Large intestine (tissue), 3 donors: Measurements from ENCODE around the gene WDR64. TPM values are rescaled to one million over a fixed set of nuclear protein-coding genes. Genes with fewer than 3 reads are reported as not detected.

ENCODE experiments used
- DNase-seq, 2 donors: peaks; one replicate each; pipeline versions ENCODE4 v3.0.0 to v3.0.0-alpha.2; 2013
- H3K27ac ChIP-seq: one replicate; pipeline ENCODE4 v1.5.1; 2013; ENCODE audit warnings: low read length
- H3K27me3 ChIP-seq: 2 replicates; pipeline ENCODE4 v1.6.1; 2013; ENCODE audit warnings: low read length; ENCODE audit not compliant: control insufficient read depth, insufficient read depth
- H3K36me3 ChIP-seq: 2 replicates; pipeline ENCODE4 v1.6.1; 2013; ENCODE audit warnings: low read length; ENCODE audit not compliant: control insufficient read depth, insufficient read depth
- H3K4me1 ChIP-seq: one replicate; pipeline ENCODE4 v1.6.1; 2013; ENCODE audit warnings: low read length; ENCODE audit not compliant: control insufficient read depth, insufficient read depth
- H3K4me3 ChIP-seq: one replicate; pipeline ENCODE4 v1.5.1; 2013; ENCODE audit warnings: low read length
- H3K9me3 ChIP-seq: one replicate; pipeline ENCODE4 v1.6.1; 2013; ENCODE audit warnings: mild to moderate bottlenecking, low read depth, low read length, moderate library complexity; ENCODE audit not compliant: control insufficient read depth
- WGBS: methylation state at CpG from one replicate; pipeline ENCODE4 v1.1.5; 2013; ENCODE audit warnings: low lambda C conversion rate; ENCODE audit not compliant: insufficient coverage; 5-methylcytosine and 5-hydroxymethylcytosine counted together
- polyA plus RNA-seq: library from polyadenylated mRNA; unstranded; fragments of 120-200 nt; gene quantifications from one replicate; pipeline ENCODE4 v1.2.1, GENCODE V29; 2013

Gene WDR64
- polyA plus RNA-seq, 1 donor, result 0.03 TPM

DNA sequence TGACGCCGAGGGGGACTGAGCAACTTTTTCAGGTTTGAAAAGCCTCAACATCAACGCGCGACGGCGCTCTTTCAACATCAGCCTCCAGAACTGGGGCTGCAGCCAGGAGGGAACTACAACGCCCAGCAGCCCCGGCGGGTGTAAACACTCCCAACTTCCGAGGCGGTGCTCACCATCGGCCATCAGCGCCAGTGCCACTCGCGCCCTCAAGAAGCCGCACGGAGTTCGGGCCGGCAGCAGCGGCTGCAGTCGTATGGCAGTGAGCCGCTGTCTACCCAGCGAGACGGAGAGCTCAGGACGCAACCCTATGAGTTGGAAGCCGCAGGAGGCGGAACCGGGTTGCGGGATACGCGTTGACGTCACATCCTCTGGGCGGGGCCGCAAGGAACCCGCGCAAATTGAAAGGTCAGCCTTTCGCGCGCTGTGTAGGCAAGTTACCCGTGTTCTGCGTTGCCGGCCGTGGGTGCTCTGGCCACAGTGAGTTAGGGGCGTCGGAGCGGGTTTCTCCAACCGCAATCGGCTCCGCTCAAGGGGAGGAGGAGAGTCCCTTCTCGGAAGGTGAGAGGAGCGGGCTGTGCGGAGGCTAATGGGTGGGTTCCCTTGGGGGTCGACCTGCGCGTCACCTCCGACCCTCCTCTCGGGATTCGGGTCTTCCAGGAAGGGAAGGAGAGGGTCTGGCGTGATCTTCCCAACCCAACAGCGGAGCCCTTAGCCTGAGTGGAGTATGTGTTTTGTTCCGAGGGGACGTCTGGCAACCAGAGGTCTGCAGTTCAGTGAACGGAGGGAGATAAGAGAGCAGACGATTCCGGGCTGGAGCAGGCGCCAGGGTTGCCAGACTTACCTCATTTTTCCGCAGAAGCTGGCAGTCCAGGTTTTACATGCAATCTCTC, 196.0 kb downstream of the WDR64 start, which contains the start of gene EXO1:
Gene EXO1 (plus strand): TSS at position 409 of the 890 bp plus-strand sequence. CDS start 2,222 bp downstream, outside the sequence.
- WGBS, result no CpG with 5 or more reads among the region's 68 CpGs
- H3K4me1 ChIP-seq, result peaks cover 10% of the 10 kb centered on the region
- no peaks in the 10 kb centered on the region for H3K27me3 ChIP-seq
- peak within 1 kb of the TSS; percentile 94 for H3K27ac ChIP-seq
- peak; percentile 86 to 95 for DNase-seq
- H3K9me3 ChIP-seq, result no peaks in the 10 kb centered on the region
- peak within 1 kb of the TSS; percentile 76 for H3K4me3 ChIP-seq
- H3K36me3 ChIP-seq, result no peaks in the 10 kb centered on the region

DNA sequence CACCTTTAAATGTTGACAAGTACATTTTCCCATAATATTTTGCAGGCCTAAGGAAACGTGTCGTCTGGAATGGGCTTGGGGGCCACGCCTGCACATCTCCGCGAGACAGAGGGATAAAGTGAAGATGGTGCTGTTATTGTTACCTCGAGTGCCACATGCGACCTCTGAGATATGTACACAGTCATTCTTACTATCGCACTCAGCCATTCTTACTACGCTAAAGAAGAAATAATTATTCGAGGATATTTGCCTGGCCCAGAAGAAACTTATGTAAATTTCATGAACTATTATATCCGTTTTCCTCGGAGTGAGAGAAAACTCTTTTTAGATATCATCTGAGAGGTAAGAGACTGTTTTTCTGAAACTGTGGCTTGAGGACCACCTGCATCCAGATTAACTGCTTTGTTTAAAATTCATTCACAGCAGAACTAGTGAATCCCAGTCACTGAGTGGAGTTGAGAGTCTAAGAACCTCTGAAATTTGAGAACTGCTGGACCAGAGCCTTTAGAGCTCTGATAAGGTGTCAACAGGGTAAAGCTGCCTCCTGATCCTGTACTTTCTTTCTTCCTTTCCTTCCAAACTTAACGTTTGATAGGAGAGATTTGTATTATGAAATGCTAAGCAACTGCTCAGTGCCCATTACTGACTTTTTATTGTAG, 196.7 kb downstream of the WDR64 start:
- no peak for DNase-seq
- WGBS, result 15% methylated on average over 5 of the region's 13 CpGs
- H3K4me3 ChIP-seq, result peak overlapping the region; percentile 76

DNA sequence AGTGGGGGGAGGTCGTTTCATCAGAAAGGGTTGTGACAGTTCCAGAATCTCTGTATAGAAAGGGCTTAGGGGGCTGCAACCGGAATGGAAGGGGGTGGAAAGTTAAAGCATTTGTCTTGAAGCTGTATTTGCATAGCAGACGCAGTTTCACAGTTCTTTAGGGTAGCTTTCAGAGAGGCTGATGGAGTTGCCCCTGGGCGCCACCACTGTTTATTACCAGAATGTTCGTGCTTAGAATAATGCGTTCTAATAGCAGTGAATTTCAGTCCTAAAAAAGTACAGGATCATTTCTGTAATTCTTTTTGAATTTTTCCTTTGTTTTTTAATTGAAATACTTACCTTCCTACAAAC, 197.2 kb downstream of the WDR64 start:
- H3K9me3 ChIP-seq, result no peaks in the 10 kb centered on the region
- WGBS, result no CpG with 5 or more reads among the region's 6 CpGs

More for the DNA sequence above, 196.7 kb downstream of the WDR64 start:
- H3K27me3 ChIP-seq, result no peaks in the 10 kb centered on the region
- peaks cover 10% of the 10 kb centered on the region for H3K4me1 ChIP-seq
- no peaks in the 10 kb centered on the region for H3K36me3 ChIP-seq
- no peak overlapping the region for H3K27ac ChIP-seq
- no peaks in the 10 kb centered on the region for H3K9me3 ChIP-seq

More for the DNA sequence above, 197.2 kb downstream of the WDR64 start:
- DNase-seq, result no peak
- Histone ChIP-seq H3K27me3 (no peaks in the 10 kb centered on the region), H3K4me1 (peaks cover 10% of the 10 kb centered on the region), H3K27ac (no peak overlapping the region), H3K36me3 (no peaks in the 10 kb centered on the region), H3K4me3 (no peak overlapping the region)

Other genes with a start within 250 kb of the WDR64 start
- gene FH, start 132.5 kb upstream of the WDR64 start, polyA plus RNA-seq, result 69.5 TPM
- gene KMO, start 119.9 kb upstream of the WDR64 start, polyA plus RNA-seq, result 0.55 TPM
- gene CHML, start 11.9 kb upstream of the WDR64 start, polyA plus RNA-seq, result 14.9 TPM
- gene OPN3, start 11.9 kb upstream of the WDR64 start, polyA plus RNA-seq, result 15.2 TPM
- gene EXO1, start 195.9 kb downstream of the WDR64 start, polyA plus RNA-seq, result 5.3 TPM